CD4-positive, CD25-positive, alpha-beta regulatory T cell (primary cell): ENCODE data around the gene ROPN1B. TPM values are rescaled to one million over a fixed set of nuclear protein-coding genes. Genes with fewer than 3 reads are reported as not detected.

Experiments
- ATAC-seq, 2 donors: fragments of 150-1000 bp; cut with Tn5 transposase; one replicate each; pipeline ENCODE4 v1.10.0; 2021; ENCODE audit warnings: low read depth in 2 of 2, moderate number of reproducible peaks in 2 of 2, moderate library complexity in 1 of 2
- DNase-seq, 3 donors: peaks; one replicate each; pipeline versions ENCODE4 v3.0.0 to v3.0.0-alpha.2; 2012 to 2022; ENCODE audit warnings: mixed read lengths in 1 of 3
- H3K27ac ChIP-seq: one replicate; pipeline ENCODE4 v1.7.0; 2013; ENCODE audit warnings: mild to moderate bottlenecking, low read length; ENCODE audit not compliant: insufficient read depth, poor library complexity, severe bottlenecking
- H3K27me3 ChIP-seq: one replicate; pipeline ENCODE4 v1.7.0; 2013; ENCODE audit warnings: low read length; ENCODE audit not compliant: control insufficient read depth, insufficient read depth
- H3K36me3 ChIP-seq: one replicate; pipeline ENCODE4 v1.7.0; 2013; ENCODE audit warnings: mild to moderate bottlenecking, low read length, moderate library complexity; ENCODE audit not compliant: control insufficient read depth, insufficient read depth
- H3K4me1 ChIP-seq: 2 replicates; pipeline ENCODE4 v1.7.0; 2013; ENCODE audit warnings: mild to moderate bottlenecking, low read length; ENCODE audit not compliant: insufficient read depth, control insufficient read depth, poor library complexity, severe bottlenecking
- H3K4me3 ChIP-seq: one replicate; pipeline ENCODE4 v1.7.0; 2013; ENCODE audit warnings: low read depth, mild to moderate bottlenecking, low read length, moderate library complexity
- H3K9me3 ChIP-seq, 2 experiments: 1 replicate in 1 of 2; 2 replicates in 1 of 2; pipeline ENCODE4 v1.7.0; 2013; ENCODE audit warnings: low read length in 2 of 2, mild to moderate bottlenecking in 1 of 2, moderate library complexity in 1 of 2; ENCODE audit not compliant: control insufficient read depth in 2 of 2
- H3K27ac Mint-ChIP-seq, 3 donors: one replicate each; pipeline ENCODE4 v1.8.0; 2020 to 2022; ENCODE audit warnings: mild to moderate bottlenecking in 3 of 3, mixed read lengths in 3 of 3, moderate library complexity in 2 of 3
- H3K27me3 Mint-ChIP-seq: one replicate; pipeline ENCODE4 v1.8.0; 2022; ENCODE audit warnings: mild to moderate bottlenecking, mixed read lengths
- H3K36me3 Mint-ChIP-seq: one replicate; pipeline ENCODE4 v1.8.0; 2020; ENCODE audit warnings: mixed read lengths
- H3K4me1 Mint-ChIP-seq, 4 donors: one replicate each; pipeline ENCODE4 v1.8.0; 2020 to 2022; ENCODE audit warnings: mixed read lengths in 4 of 4, mild to moderate bottlenecking in 1 of 4
- H3K4me3 Mint-ChIP-seq, 4 donors: one replicate each; pipeline ENCODE4 v1.8.0; 2020 to 2022; ENCODE audit warnings: mild to moderate bottlenecking in 4 of 4, mixed read lengths in 4 of 4, moderate library complexity in 3 of 4
- H3K9me3 Mint-ChIP-seq, 7 donors: one replicate each; pipeline ENCODE4 v1.8.0; 2020 to 2022; ENCODE audit warnings: mixed read lengths in 7 of 7, mild to moderate bottlenecking in 3 of 7, moderate library complexity in 2 of 7
- polyA plus RNA-seq, 4 donors: library from polyadenylated mRNA; unstranded; fragments of 300-500 nt; fragmentation: Illumina TruSeq; gene quantifications; one replicate each; pipeline ENCODE4 v1.2.3, GENCODE V29; 2021
- total RNA-seq: library from RNA; stranded (reverse); gene quantifications from one replicate; pipeline ENCODE4 v1.2.3, GENCODE V29; 2022

ROPN1B gene
- total and polyA plus RNA-seq, 5 donors from 2014 or later, result 0.12 TPM; not detected in 4

GRCh38 chr3:126021224-126021623 is 52.2 kb downstream of the ROPN1B start:
- Histone ChIP-seq H3K9me3 (no peaks in the 10 kb centered on the region), H3K27me3 (no peaks in the 10 kb centered on the region), H3K4me3 (no peak overlapping the region), H3K27ac (no peak overlapping the region), H3K36me3 (peaks cover 24% of the 10 kb centered on the region), H3K4me1 (peaks cover 5% of the 10 kb centered on the region)
- DNase-seq, result no peak
- Mint-ChIP-seq H3K4me1 (peaks cover 0 to 9% (median 3%) of the 10 kb centered on the region in 4 donors), H3K27ac (peak overlapping the region in 1 of 3 donors; percentile 23), H3K9me3 (no peaks in the 10 kb centered on the region), H3K27me3 (no peaks in the 10 kb centered on the region), H3K36me3 (peaks cover 59% of the 10 kb centered on the region), H3K4me3 (no peak overlapping the region)
- ATAC-seq, result no peak

DNA sequence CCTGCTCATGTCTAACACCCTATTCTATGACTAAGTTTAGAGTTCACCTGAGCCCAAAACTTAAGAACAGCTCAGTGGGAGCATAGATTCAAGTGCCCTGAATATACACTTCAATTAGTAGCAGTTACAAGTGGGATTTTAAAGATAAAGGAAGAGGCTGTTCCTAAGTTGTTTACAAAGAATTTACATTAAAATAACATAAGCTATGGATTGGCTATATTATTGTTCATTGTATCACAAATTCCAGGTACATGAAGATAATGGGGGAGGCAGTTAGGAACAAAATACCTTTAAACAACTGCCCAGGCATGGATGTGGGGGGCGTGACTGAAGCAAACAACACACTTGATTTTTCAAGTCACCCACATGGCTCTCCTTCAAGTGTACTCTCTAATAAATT is 52.7 kb downstream of the ROPN1B start:
- peaks cover 0 to 13% (median 8%) of the 10 kb centered on the region in 4 donors for H3K4me1 Mint-ChIP-seq
- H3K27ac Mint-ChIP-seq, result peak overlapping the region in 1 of 3 donors; percentile 23

DNA sequence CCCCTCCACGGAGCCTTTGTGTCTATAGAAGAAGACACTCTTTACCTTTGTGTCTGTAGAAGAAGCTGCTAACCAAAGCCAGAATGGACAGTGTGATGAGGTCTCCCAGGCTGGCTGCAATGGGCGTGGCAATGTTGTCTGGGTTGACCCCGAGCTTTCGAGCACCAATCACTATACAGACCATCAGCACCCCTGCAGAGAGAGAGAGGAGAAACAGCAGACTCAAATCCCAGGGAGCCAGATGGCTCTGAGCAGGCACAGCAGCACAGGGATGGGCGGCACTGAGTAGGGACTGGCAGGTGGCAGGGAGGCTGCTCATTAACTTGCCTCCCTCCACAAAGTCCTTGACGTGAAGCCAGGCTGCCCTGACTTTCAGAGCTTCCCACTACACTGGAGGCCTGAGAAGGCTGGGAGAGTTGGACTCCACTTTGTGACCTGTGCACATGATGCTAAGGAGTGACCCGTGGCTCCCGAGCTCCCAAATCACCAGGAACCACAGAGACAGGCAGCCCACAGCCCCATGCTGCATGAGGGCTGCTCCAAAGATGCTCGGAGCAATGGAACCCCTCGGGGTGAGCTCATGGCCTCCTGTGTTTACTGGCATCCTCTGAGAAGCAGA is 53.9 kb downstream of the ROPN1B start:
- Histone ChIP-seq H3K27ac (no peak overlapping the region), H3K4me3 (no peak overlapping the region), H3K27me3 (no peaks in the 10 kb centered on the region), H3K9me3 (peaks cover 0 to 4% of the 10 kb centered on the region in 2 experiments), H3K36me3 (peaks cover 15% of the 10 kb centered on the region), H3K4me1 (peaks cover 13% of the 10 kb centered on the region)
- no peak for ATAC-seq
- no peaks in the 10 kb centered on the region for H3K27me3 Mint-ChIP-seq
- no peak for DNase-seq
- H3K4me1 Mint-ChIP-seq, result peaks cover 7 to 23% (median 17%) of the 10 kb centered on the region in 4 donors
- H3K36me3 Mint-ChIP-seq, result peaks cover 58% of the 10 kb centered on the region
- peak overlapping the region in 1 of 3 donors; percentile 65 for H3K27ac Mint-ChIP-seq
- H3K4me3 Mint-ChIP-seq, result no peak overlapping the region
- H3K9me3 Mint-ChIP-seq, result peaks cover 0 to 7% (median 2%) of the 10 kb centered on the region in 7 donors

More for the DNA sequence above, 52.7 kb downstream of the ROPN1B start:
- Histone ChIP-seq H3K36me3 (peaks cover 20% of the 10 kb centered on the region), H3K4me3 (no peak overlapping the region), H3K27me3 (no peaks in the 10 kb centered on the region), H3K4me1 (peaks cover 10% of the 10 kb centered on the region), H3K9me3 (no peaks in the 10 kb centered on the region), H3K27ac (no peak overlapping the region)
- H3K27me3 Mint-ChIP-seq, result no peaks in the 10 kb centered on the region
- ATAC-seq, result no peak
- DNase-seq, result no peak
- H3K4me3 Mint-ChIP-seq, result no peak overlapping the region
- H3K9me3 Mint-ChIP-seq, result peaks cover 0 to 2% (median 0%) of the 10 kb centered on the region in 7 donors
- H3K36me3 Mint-ChIP-seq, result peaks cover 59% of the 10 kb centered on the region

DNA sequence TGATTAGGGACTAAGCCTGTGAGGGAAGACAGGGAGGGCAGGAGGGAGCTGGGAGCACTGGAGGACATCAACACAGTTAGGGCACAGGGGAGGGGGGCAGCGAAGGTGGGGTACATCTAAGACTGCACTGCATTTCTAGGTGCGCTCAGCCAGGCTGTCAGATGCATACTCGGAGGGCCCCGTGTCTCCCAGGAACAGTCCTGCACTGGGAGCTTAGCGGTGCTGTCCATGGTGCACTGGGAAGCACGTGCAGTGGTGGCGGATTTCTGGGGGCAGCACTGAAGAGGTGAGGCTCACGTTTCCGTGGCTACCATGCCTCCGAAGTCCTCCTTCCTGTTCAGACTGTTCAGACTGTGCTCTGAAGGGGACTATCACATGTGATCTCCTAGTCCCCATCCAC is 54.4 kb downstream of the ROPN1B start:
- Mint-ChIP-seq H3K4me1 (peaks cover 8 to 24% (median 17%) of the 10 kb centered on the region in 4 donors), H3K9me3 (peaks cover 0 to 10% (median 2%) of the 10 kb centered on the region in 7 donors), H3K4me3 (no peak overlapping the region), H3K36me3 (peaks cover 57% of the 10 kb centered on the region), H3K27me3 (no peaks in the 10 kb centered on the region), H3K27ac (no peak overlapping the region)
- ATAC-seq, result no peak
- peaks cover 2 to 10% of the 10 kb centered on the region in 2 experiments for H3K9me3 ChIP-seq
- H3K27me3 ChIP-seq, result no peaks in the 10 kb centered on the region
- H3K27ac ChIP-seq, result no peak overlapping the region
- H3K36me3 ChIP-seq, result peaks cover 13% of the 10 kb centered on the region
- H3K4me3 ChIP-seq, result no peak overlapping the region
- H3K4me1 ChIP-seq, result peaks cover 13% of the 10 kb centered on the region
- DNase-seq, result no peak

DNA sequence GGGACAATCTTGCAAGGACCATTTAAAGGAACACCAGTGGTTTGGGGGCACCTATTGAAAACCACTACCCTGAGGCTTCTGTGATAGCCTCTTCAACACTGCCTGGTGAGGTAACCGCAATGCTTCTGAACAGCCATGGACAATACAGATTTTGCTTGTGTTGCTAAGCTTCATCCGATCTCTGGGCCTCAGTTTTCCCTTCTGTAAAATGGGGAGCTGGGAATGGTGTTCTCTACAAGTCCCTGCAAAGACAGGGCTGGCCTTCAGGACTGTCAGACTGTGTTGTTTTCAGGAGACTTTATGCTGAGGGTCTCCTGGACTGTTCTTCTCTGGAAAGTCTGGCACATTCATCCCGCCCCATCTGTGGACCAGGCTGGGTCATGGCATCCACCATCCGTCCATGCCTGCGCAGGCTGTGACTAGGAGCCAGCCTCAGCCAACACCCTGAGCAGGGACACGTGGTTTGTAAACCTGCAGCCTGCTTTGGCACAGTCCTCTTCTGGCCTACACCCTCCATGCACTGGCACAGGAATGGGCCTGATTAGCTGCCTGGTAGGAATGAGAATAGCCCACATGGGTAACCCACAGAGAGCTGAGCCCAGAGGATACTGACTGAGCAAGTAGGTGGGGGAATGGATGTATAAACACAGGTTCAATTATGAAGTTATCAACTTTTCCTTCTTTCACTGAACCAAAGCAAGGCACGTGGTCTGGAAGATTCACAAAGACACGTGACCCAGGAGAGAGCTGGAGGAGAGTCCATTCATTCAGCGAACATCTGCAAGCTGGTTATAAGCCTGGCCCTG is 55.3 kb downstream of the ROPN1B start:
- Mint-ChIP-seq H3K36me3 (peaks cover 63% of the 10 kb centered on the region), H3K9me3 (peaks cover 0 to 14% (median 2%) of the 10 kb centered on the region in 7 donors), H3K4me1 (peaks cover 8 to 24% (median 17%) of the 10 kb centered on the region in 4 donors), H3K4me3 (no peak overlapping the region), H3K27me3 (no peaks in the 10 kb centered on the region), H3K27ac (peak overlapping the region in 2 of 3 donors; percentile 26 to 41)
- no peak for DNase-seq
- peaks cover 17% of the 10 kb centered on the region for H3K36me3 ChIP-seq
- H3K27ac ChIP-seq, result no peak overlapping the region
- peaks cover 13% of the 10 kb centered on the region for H3K4me1 ChIP-seq
- ATAC-seq, result no peak
- H3K4me3 ChIP-seq, result no peak overlapping the region
- no peaks in the 10 kb centered on the region for H3K27me3 ChIP-seq
- peaks cover 2 to 16% of the 10 kb centered on the region in 2 experiments for H3K9me3 ChIP-seq

DNA sequence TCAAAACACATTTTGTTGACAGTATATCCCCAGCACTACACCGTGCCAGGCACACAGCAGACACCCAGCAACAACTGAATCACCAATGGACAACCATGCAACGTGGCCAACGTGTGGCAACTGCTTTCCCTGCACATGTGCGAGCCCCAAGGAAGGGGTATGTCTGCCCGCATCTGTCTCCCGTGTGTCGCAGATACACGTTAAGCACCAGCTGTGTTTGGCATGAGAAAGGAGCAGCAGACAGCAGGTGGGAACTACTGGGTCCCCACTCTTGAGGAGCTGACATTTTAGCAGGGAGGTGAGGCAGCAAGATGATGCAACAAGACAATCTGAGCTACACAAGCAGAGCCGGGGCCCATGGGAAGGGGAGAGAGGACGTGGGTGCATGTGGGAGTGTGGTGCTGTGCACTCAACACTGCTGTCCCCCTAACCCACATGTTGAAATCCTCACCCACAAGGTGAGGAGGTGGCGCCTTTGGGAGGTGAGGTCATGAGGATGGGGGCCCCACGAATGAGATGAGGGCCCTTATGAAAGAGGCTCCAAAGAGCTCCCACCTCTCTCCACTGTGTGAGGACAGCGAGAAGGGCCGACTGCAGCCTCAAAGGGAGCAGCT is 56.2 kb downstream of the ROPN1B start:
- Histone ChIP-seq H3K27ac (peak overlapping the region; percentile 45), H3K9me3 (peaks cover 2 to 16% of the 10 kb centered on the region in 2 experiments), H3K27me3 (no peaks in the 10 kb centered on the region), H3K4me3 (no peak overlapping the region), H3K4me1 (peaks cover 13% of the 10 kb centered on the region), H3K36me3 (peaks cover 15% of the 10 kb centered on the region)
- H3K36me3 Mint-ChIP-seq, result peaks cover 65% of the 10 kb centered on the region
- H3K4me3 Mint-ChIP-seq, result peak overlapping the region in 1 of 4 donors; percentile 24
- peaks cover 0 to 19% (median 3%) of the 10 kb centered on the region in 7 donors for H3K9me3 Mint-ChIP-seq
- ATAC-seq (no peak), DNase-seq (no peak)
- H3K4me1 Mint-ChIP-seq, result peaks cover 8 to 24% (median 17%) of the 10 kb centered on the region in 4 donors
- no peaks in the 10 kb centered on the region for H3K27me3 Mint-ChIP-seq
- peak overlapping the region in 1 of 3 donors; percentile 60 for H3K27ac Mint-ChIP-seq

DNA sequence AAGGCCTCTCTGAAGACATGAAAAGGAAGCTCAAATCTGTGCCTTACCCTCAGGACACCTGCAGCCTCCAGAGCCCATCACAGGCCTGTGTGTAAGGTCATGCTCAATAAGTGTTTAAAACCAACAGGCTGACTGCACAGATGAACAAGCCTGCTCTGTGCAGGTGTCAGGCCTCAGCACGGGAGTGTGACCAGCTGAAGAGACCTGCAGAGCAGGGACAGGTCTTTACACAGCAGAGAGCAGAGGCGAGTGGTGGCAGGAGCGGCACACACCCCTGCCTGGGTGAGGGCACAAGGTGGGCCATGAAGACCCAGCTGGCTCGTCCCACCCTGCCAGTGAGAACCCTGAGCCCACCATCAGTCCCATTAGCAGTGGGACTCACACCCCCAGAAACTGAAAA is 56.9 kb downstream of the ROPN1B start:
- Histone ChIP-seq H3K4me1 (peaks cover 13% of the 10 kb centered on the region), H3K27ac (peak overlapping the region; percentile 45), H3K9me3 (peaks cover 2 to 16% of the 10 kb centered on the region in 2 experiments), H3K4me3 (no peak overlapping the region), H3K36me3 (peaks cover 18% of the 10 kb centered on the region), H3K27me3 (no peaks in the 10 kb centered on the region)
- Mint-ChIP-seq H3K4me3 (peak overlapping the region in 2 of 4 donors; percentile 44 to 47), H3K36me3 (peaks cover 66% of the 10 kb centered on the region), H3K4me1 (peaks cover 8 to 24% (median 18%) of the 10 kb centered on the region in 4 donors), H3K27ac (peak overlapping the region in 2 of 3 donors; percentile 60 to 89), H3K27me3 (no peaks in the 10 kb centered on the region), H3K9me3 (peaks cover 0 to 19% (median 3%) of the 10 kb centered on the region in 7 donors)
- DNase-seq (peak in 1 of 3 donors; percentile 29), ATAC-seq (peak in 1 of 2 donors; percentile 11)
